WTC11 (cell line): ENCODE data around the gene RAPGEF3. TPM values are rescaled to one million over a fixed set of nuclear protein-coding genes. Genes with fewer than 3 reads are reported as not detected.
A peak's percentile ranks its signal among the peaks of the same experiment; 100 is the strongest.

ENCODE experiments used
- ATAC-seq: fragments of 200-7000 bp; cut with Tn5 transposase; 2 replicates; pipeline ENCODE4 v1.10.0; 2021; ENCODE audit warnings: mild to moderate bottlenecking, moderate library complexity
- CTCF ChIA-PET: fragments of 300-600 bp; sonication (Branson Sonifier 250); formaldehyde crosslinking; loops from one replicate; lab custom pipeline; 2021; ENCODE audit warnings: antibody characterized with exemption; lab: Charles Lee
- POLR2A ChIA-PET: fragments of 350-600 bp; sonication (Branson Sonifier 250); formaldehyde crosslinking; loops from one replicate; lab custom pipeline; 2021; ENCODE audit warnings: antibody characterized with exemption; lab: Charles Lee
- DNase-seq: peaks from one replicate; pipeline ENCODE4 v3.0.0; 2021; ENCODE audit warnings: low spot score
- H3K27ac Mint-ChIP-seq: 2 replicates; pipeline ENCODE4 v1.8.0; 2021; ENCODE audit warnings: mixed read lengths
- H3K27me3 Mint-ChIP-seq: 2 replicates; pipeline ENCODE4 v1.8.0; 2021; ENCODE audit warnings: low read depth, mild to moderate bottlenecking, moderate library complexity, mixed read lengths
- H3K36me3 Mint-ChIP-seq: 2 replicates; pipeline ENCODE4 v1.8.0; 2021; ENCODE audit warnings: mixed read lengths
- H3K4me1 Mint-ChIP-seq: 2 replicates; pipeline ENCODE4 v1.8.0; 2022; ENCODE audit warnings: mixed read lengths
- H3K4me3 Mint-ChIP-seq: 2 replicates; pipeline ENCODE4 v1.8.0; 2021; ENCODE audit warnings: mild to moderate bottlenecking, moderate library complexity, mixed read lengths
- H3K9me3 Mint-ChIP-seq: 2 replicates; pipeline ENCODE4 v1.8.0; 2021; ENCODE audit warnings: mixed read lengths
- ATF3 ChIP-seq: sonication (generic); formaldehyde crosslinking; conservative IDR thresholded peaks from 2 replicates; pipeline ENCODE4 v1.8.1; 2022; ENCODE audit warnings: mild to moderate bottlenecking, missing genetic modification reagents
- CBFB ChIP-seq: sonication (generic); formaldehyde crosslinking; IDR thresholded peaks from 2 replicates; pipeline ENCODE4 v1.8.1; 2022; ENCODE audit warnings: mild to moderate bottlenecking, low read depth, missing genetic modification reagents
- CREB1 ChIP-seq: sonication (generic); formaldehyde crosslinking; IDR thresholded peaks from 2 replicates; pipeline ENCODE4 v1.8.0; 2023; ENCODE audit warnings: mild to moderate bottlenecking, missing genetic modification reagents
- E2F1 ChIP-seq: sonication (generic); formaldehyde crosslinking; IDR thresholded peaks from 2 replicates; pipeline ENCODE4 v1.8.0; 2022; ENCODE audit warnings: mild to moderate bottlenecking, missing genetic modification reagents
- ELF4 ChIP-seq: sonication (generic); formaldehyde crosslinking; IDR thresholded peaks from 2 replicates; pipeline ENCODE4 v1.8.1; 2022; ENCODE audit warnings: low read depth, mild to moderate bottlenecking, moderate library complexity, missing genetic modification reagents
- EMX1 ChIP-seq: fragments of 250-450 bp; sonication (Bioruptor Pico); IDR thresholded peaks from 2 replicates; pipeline ENCODE4 v1.8.0; 2021; ENCODE audit warnings: mild to moderate bottlenecking
- ERG ChIP-seq: fragments of 250-450 bp; sonication (Bioruptor Pico); IDR thresholded peaks from 2 replicates; pipeline ENCODE4 v1.8.0; 2021; ENCODE audit warnings: mild to moderate bottlenecking
- FOXJ3 ChIP-seq: sonication (generic); formaldehyde crosslinking; IDR thresholded peaks from 2 replicates; pipeline ENCODE4 v1.9.0; 2021; ENCODE audit warnings: missing genetic modification reagents, mild to moderate bottlenecking, borderline replicate concordance
- FOXP1 ChIP-seq: sonication (generic); formaldehyde crosslinking; IDR thresholded peaks from 2 replicates; pipeline ENCODE4 v1.8.0; 2022; ENCODE audit warnings: missing genetic modification reagents, mild to moderate bottlenecking, moderate library complexity, borderline replicate concordance
- IRF1 ChIP-seq: sonication (generic); formaldehyde crosslinking; IDR thresholded peaks from 2 replicates; pipeline ENCODE4 v1.8.0; 2023; ENCODE audit warnings: missing genetic modification reagents
- IRF2 ChIP-seq: sonication (generic); formaldehyde crosslinking; IDR thresholded peaks from 2 replicates; pipeline ENCODE4 v1.8.0; 2022; ENCODE audit warnings: low read depth, missing genetic modification reagents, borderline replicate concordance
- OVOL2 ChIP-seq: fragments of 250-450 bp; sonication (Bioruptor Pico); IDR thresholded peaks from 2 replicates; pipeline ENCODE4 v1.9.0; 2021; ENCODE audit warnings: mild to moderate bottlenecking, borderline replicate concordance
- RELA ChIP-seq: sonication (generic); formaldehyde crosslinking; IDR thresholded peaks from 2 replicates; pipeline ENCODE4 v1.8.1; 2022; ENCODE audit warnings: missing genetic modification reagents, mild to moderate bottlenecking, borderline replicate concordance
- STAT6 ChIP-seq: sonication (generic); formaldehyde crosslinking; conservative IDR thresholded peaks from 2 replicates; pipeline ENCODE4 v1.8.1; 2023; ENCODE audit warnings: mild to moderate bottlenecking, low read depth, missing genetic modification reagents, moderate library complexity
- ZBTB43 ChIP-seq: sonication (generic); formaldehyde crosslinking; IDR thresholded peaks from 2 replicates; pipeline ENCODE4 v1.8.1; 2023; ENCODE audit warnings: mild to moderate bottlenecking, missing genetic modification reagents
- ZNF232 ChIP-seq: sonication (generic); formaldehyde crosslinking; IDR thresholded peaks from 2 replicates; pipeline ENCODE4 v1.8.0; 2022; ENCODE audit warnings: mild to moderate bottlenecking, missing genetic modification reagents
- ZNF317 ChIP-seq: sonication (generic); formaldehyde crosslinking; IDR thresholded peaks from 2 replicates; pipeline ENCODE4 v1.8.1; 2023; ENCODE audit warnings: low read depth, mild to moderate bottlenecking, moderate library complexity, missing genetic modification reagents, borderline replicate concordance
- ZNF532 ChIP-seq: fragments of 250-450 bp; sonication (Bioruptor Pico); IDR thresholded peaks from 2 replicates; pipeline ENCODE4 v1.9.0; 2021; ENCODE audit warnings: mild to moderate bottlenecking, borderline replicate concordance
- total RNA-seq: library from RNA; stranded (reverse); gene quantifications from 3 replicates; pipeline ENCODE4 v1.2.3, GENCODE V29; 2021

RAPGEF3 gene
- total RNA-seq, 1 experiment from 2014 or later = 13.3 TPM

GRCh38 chr12:47791874-47792273 lies 33.2 kb upstream of the RAPGEF3 start:
- CTCF ChIA-PET = interaction anchor here (4.2 to 14.9 kb wide), 2 partner anchors 44 to 46 kb away, joined by 36 to 408 read pairs; no protein-coding TSS in a partner anchor
- no peak for ATAC-seq
- DNase-seq = no peak
- peaks cover 44% of the 10 kb centered on the region for H3K36me3 Mint-ChIP-seq
- H3K27ac Mint-ChIP-seq = peak overlapping the region; percentile 72; the same call in 1 of the 2 replicates
- no peak overlapping the region for H3K4me3 Mint-ChIP-seq
- H3K27me3 Mint-ChIP-seq = no peaks in the 10 kb centered on the region
- no peaks in the 10 kb centered on the region for H3K9me3 Mint-ChIP-seq
- TF ChIP-seq OVOL2 (CRISPR knock-in tag) (no peak), IRF2 (CRISPR knock-in tag) (no peak), ZNF532 (CRISPR knock-in tag) (no peak), ERG (no peak), ZNF232 (no peak), ZBTB43 (CRISPR knock-in tag) (no peak), IRF1 (no peak), EMX1 (no peak), CREB1 (no peak), FOXJ3 (CRISPR knock-in tag) (no peak), ZNF317 (CRISPR knock-in tag) (no peak), ELF4 (CRISPR knock-in tag) (no peak), ATF3 (no peak), E2F1 (CRISPR knock-in tag) (no peak)
- POLR2A ChIA-PET = no interaction called here
- H3K4me1 Mint-ChIP-seq = no peaks in the 10 kb centered on the region

- ChIA-PET CTCF (interaction anchor here (2.5 to 4.2 kb wide), 2 partner anchors 11 to 47 kb away, joined by 17 to 36 read pairs; no protein-coding TSS in a partner anchor), POLR2A (no interaction called here)
- ATAC-seq (no peak), DNase-seq (no peak)
- Mint-ChIP-seq H3K27me3 (no peaks in the 10 kb centered on the region), H3K4me3 (no peak overlapping the region), H3K9me3 (no peaks in the 10 kb centered on the region), H3K4me1 (no peaks in the 10 kb centered on the region), H3K27ac (no peak overlapping the region), H3K36me3 (peaks cover 49% of the 10 kb centered on the region)
- TF ChIP-seq ZBTB43 (CRISPR knock-in tag) (no peak), EMX1 (no peak), IRF1 (no peak), RELA (CRISPR knock-in tag) (no peak), STAT6 (CRISPR knock-in tag) (no peak), FOXP1 (CRISPR knock-in tag) (no peak), CBFB (no peak)
Measured at GRCh38 chr12:47791351-47791746, 32.7 kb upstream of the RAPGEF3 start.
